SJCRH30 (cell line): Measurements from ENCODE around the gene KDM5C. TPM values are rescaled to one million over a fixed set of nuclear protein-coding genes. Genes with fewer than 3 reads are reported as not detected.

Experiments used
- DNase-seq, 2 experiments: peaks; one replicate each; pipeline ENCODE4 v3.0.0-alpha.2; 2015 to 2020
- H3K27ac ChIP-seq: fragments of 250-450 bp; sonication (Bioruptor Pico); 2 replicates; pipeline ENCODE4 v1.5.1; 2020; ENCODE audit warnings: mild to moderate bottlenecking, moderate library complexity
- H3K27me3 ChIP-seq: fragments of 250-450 bp; sonication (Bioruptor Pico); 2 replicates; pipeline ENCODE4 v1.5.1; 2020; ENCODE audit warnings: mild to moderate bottlenecking, moderate library complexity
- H3K36me3 ChIP-seq: fragments of 250-450 bp; sonication (Bioruptor Pico); 2 replicates; pipeline ENCODE4 v1.5.1; 2020; ENCODE audit warnings: mild to moderate bottlenecking, moderate library complexity
- H3K4me1 ChIP-seq: fragments of 250-450 bp; sonication (Bioruptor Pico); 2 replicates; pipeline ENCODE4 v1.5.1; 2020; ENCODE audit warnings: mild to moderate bottlenecking, moderate library complexity
- H3K4me3 ChIP-seq: fragments of 250-450 bp; sonication (Bioruptor Pico); 2 replicates; pipeline ENCODE4 v1.5.1; 2020; ENCODE audit warnings: mild to moderate bottlenecking, moderate library complexity
- H3K9me3 ChIP-seq: fragments of 250-450 bp; sonication (Bioruptor Pico); replicated peaks from 2 replicates; pipeline ENCODE4 v1.5.1; 2020; ENCODE audit warnings: mild to moderate bottlenecking, moderate library complexity
- total RNA-seq: library from RNA; depleted of rRNA; stranded (reverse); fragments of >200 nt; shearing (Covaris generic); gene quantifications from 2 replicates; pipeline ENCODE4 v1.2.3, GENCODE V29; 2014

KDM5C gene
- total RNA-seq, 1 experiment from 2014 or later: 48.7 TPM

DNA sequence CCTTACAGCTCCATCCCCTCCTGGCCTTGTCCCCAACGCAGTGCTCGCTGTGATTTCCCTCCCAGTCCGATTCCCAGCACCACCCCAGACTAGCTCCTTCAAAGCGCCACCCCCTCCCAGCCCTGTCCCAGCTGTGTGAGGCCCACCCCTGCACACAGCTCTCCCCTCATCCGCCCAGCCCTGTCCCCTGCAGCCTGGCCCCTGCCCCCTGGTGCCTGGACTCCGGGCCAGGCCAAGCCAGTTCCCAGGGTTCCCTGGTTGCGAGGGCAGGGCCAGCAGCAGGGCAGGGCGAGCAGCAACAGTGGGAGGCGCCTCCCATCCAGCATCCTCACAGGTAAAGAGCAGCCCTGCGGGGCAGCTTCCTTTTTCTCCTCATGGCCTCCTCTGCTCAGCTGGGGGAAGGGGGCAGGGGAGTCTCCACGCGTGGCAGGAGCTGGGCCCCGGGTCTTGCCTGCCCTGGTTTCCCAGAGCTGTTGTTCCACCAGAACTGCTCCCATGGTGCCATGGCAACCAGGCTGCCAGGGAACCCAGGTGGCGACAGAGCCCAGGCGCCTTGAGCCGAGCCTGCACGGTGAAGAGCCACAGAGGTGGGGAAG is 31.5 kb upstream of the KDM5C start:
- DNase-seq: no peak
- Histone ChIP-seq H3K27me3 (no peaks in the 10 kb centered on the region), H3K9me3 (no peaks in the 10 kb centered on the region), H3K36me3 (no peaks in the 10 kb centered on the region), H3K27ac (no peak overlapping the region), H3K4me1 (no peaks in the 10 kb centered on the region), H3K4me3 (no peak overlapping the region)

GRCh38 chrX:53255738-53256191 is 30.8 kb upstream of the KDM5C start:
- Histone ChIP-seq H3K9me3 (no peaks in the 10 kb centered on the region), H3K27ac (no peak overlapping the region), H3K4me3 (no peak overlapping the region), H3K4me1 (no peaks in the 10 kb centered on the region), H3K36me3 (no peaks in the 10 kb centered on the region), H3K27me3 (no peaks in the 10 kb centered on the region)
- no peak for DNase-seq

- Histone ChIP-seq H3K4me3 (no peak overlapping the region), H3K9me3 (no peaks in the 10 kb centered on the region), H3K4me1 (no peaks in the 10 kb centered on the region), H3K27me3 (no peaks in the 10 kb centered on the region), H3K27ac (no peak overlapping the region), H3K36me3 (no peaks in the 10 kb centered on the region)
- no peak for DNase-seq
Observed at GRCh38 chrX:53254570-53255461, 29.8 kb upstream of the KDM5C start.

DNA sequence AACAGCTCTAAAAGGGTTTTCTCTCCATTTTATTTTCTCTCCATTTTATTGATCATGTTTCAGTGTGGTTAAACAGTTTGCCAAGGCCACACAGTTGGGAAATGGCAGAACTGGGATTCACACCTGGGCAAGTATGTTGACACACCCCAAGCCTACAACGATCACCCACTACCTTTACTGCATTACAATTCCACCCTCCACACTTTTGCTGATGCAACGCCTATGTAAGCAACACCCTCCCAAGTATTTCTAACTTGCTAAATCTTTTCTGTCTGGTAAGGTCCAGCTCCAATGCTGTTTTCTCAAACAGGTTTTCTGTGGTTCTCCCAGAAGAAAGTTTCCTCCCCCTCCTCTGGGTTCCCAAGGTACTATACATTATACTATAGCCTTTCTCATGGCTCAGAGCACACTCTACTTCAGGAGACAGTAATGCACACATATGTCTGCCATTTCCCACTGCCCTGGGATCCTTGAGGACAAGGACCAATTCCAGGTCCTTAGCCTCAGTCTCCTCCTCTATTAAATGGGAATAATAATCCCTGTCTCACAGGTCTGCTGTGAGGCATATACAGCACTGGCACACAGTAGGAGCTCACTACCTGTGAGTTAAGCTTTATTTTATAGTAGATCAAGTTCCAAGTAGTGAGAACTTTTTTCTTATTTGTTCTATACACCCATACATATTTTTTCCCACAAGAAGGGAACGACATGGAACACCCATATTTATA is 28.4 kb upstream of the KDM5C start:
- no peak overlapping the region for H3K4me3 ChIP-seq
- H3K36me3 ChIP-seq: no peaks in the 10 kb centered on the region
- H3K9me3 ChIP-seq: no peaks in the 10 kb centered on the region
- no peak for DNase-seq
- H3K4me1 ChIP-seq: no peaks in the 10 kb centered on the region
- H3K27ac ChIP-seq: no peak overlapping the region
- no peaks in the 10 kb centered on the region for H3K27me3 ChIP-seq

DNA sequence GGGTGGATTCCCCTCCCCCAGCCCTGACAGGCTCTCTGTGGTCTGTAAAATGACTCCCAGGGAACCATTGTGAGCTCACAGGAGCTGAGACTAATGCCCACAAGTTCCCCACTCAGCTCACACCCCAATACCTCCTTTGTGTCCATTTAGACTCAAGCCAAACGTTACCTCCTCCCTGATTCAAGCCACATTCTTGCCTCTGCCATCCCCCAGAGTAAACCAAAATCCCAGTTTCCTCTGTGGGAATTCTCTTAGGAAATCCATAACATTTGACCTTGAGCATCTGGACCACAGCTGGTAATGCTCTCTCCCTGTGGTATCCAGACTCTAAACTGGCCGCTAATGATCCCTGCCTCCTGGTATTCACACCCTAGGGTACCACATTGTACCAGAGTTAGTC is 26.3 kb upstream of the KDM5C start:
- Histone ChIP-seq H3K27ac (no peak overlapping the region), H3K9me3 (no peaks in the 10 kb centered on the region), H3K4me3 (no peak overlapping the region), H3K36me3 (no peaks in the 10 kb centered on the region), H3K27me3 (no peaks in the 10 kb centered on the region), H3K4me1 (no peaks in the 10 kb centered on the region)
- DNase-seq: no peak

GRCh38 chrX:53250556-53250955 is 25.5 kb upstream of the KDM5C start:
- Histone ChIP-seq H3K9me3 (no peaks in the 10 kb centered on the region), H3K4me1 (no peaks in the 10 kb centered on the region), H3K36me3 (no peaks in the 10 kb centered on the region), H3K27me3 (no peaks in the 10 kb centered on the region), H3K27ac (no peak overlapping the region), H3K4me3 (no peak overlapping the region)
- no peak for DNase-seq

GRCh38 chrX:53249408-53250042 is 24.5 kb upstream of the KDM5C start:
- H3K27me3 ChIP-seq: no peaks in the 10 kb centered on the region
- H3K9me3 ChIP-seq: no peaks in the 10 kb centered on the region
- H3K4me1 ChIP-seq: no peaks in the 10 kb centered on the region
- no peak overlapping the region for H3K4me3 ChIP-seq
- no peak for DNase-seq
- no peak overlapping the region for H3K27ac ChIP-seq
- no peaks in the 10 kb centered on the region for H3K36me3 ChIP-seq

DNA sequence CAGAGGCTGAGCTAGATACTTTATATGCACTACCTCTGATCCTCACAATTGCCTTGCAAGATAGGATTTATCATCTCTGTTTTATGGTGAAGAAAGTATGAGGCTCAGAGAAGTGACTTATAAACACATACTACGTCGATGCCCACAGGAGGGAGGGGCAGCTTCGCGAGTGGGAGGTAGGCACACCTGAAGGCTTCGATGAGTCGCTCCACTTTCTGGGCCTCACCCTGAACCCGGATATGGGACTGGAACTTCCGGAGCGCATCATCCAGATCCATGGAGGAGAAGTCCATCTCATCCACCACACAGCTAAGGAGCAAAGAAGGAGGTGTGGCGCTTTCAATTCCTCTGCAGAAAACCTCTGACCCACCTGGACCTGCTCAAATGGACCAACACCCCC is 22.9 kb upstream of the KDM5C start:
- Histone ChIP-seq H3K36me3 (no peaks in the 10 kb centered on the region), H3K4me1 (no peaks in the 10 kb centered on the region), H3K9me3 (no peaks in the 10 kb centered on the region), H3K27me3 (no peaks in the 10 kb centered on the region), H3K27ac (no peak overlapping the region), H3K4me3 (no peak overlapping the region)
- DNase-seq: no peak

DNA sequence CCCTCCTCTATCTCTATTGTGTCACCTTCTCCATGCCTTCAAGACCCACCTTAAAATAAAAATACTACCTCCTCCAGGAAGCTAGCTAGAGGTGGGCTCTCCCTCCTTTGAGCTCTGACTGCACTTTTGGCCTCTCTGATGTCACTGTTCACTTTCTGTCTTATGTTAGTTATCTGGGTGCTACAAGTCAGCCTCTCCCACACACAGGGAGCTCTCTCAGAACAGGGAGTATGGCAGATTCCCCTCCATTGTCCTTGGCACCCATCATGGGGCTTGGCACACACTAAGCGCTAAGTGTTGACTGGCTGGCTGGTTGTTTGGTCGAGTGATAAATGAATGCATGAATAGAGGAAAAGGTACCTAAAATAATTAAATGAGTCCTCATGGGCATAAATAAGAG is 21.2 kb upstream of the KDM5C start:
- Histone ChIP-seq H3K4me1 (no peaks in the 10 kb centered on the region), H3K27ac (no peak overlapping the region), H3K4me3 (no peak overlapping the region), H3K27me3 (no peaks in the 10 kb centered on the region), H3K36me3 (no peaks in the 10 kb centered on the region), H3K9me3 (no peaks in the 10 kb centered on the region)
- DNase-seq: no peak

DNA sequence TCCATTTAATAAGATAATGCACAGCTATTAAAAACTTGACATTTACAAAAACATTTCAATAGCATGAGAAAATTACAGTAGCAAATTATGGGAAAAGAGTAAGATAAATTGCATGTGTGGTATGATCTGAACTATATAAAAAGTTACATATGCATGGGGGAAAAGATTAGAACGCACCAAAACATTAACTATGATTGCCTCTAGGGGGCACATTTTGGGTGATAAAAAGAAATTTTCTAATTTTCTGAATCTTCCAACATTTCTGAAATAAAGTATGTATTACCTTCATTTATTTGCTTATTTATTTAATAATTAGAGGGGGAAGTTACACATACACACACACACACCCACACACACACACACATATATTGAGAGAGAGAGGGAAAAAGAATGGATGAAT is 19.6 kb upstream of the KDM5C start:
- no peaks in the 10 kb centered on the region for H3K36me3 ChIP-seq
- H3K27ac ChIP-seq: no peak overlapping the region
- H3K4me3 ChIP-seq: no peak overlapping the region
- DNase-seq: no peak
- no peaks in the 10 kb centered on the region for H3K9me3 ChIP-seq
- H3K4me1 ChIP-seq: no peaks in the 10 kb centered on the region
- H3K27me3 ChIP-seq: no peaks in the 10 kb centered on the region

DNA sequence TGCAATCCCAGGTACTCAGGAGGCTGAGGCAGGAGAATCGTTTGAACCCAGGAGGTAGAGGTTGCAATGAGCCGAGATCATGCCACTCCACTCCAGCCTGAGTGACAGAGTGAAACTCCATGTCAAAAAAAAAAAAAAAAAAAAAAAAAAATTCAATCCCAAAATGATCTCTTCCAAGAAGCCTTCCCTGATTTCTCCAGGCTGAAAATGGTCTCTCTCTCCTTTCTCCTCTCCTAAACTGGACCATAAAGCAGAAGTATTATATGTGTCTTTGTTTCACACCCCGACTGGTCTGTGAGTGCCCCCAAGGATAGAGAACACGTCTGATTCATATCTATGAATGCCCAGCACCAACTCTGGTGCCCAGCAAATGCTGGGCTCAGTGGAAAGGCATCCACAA is 17.3 kb upstream of the KDM5C start:
- no peak overlapping the region for H3K27ac ChIP-seq
- no peaks in the 10 kb centered on the region for H3K36me3 ChIP-seq
- H3K4me1 ChIP-seq: no peaks in the 10 kb centered on the region
- H3K4me3 ChIP-seq: no peak overlapping the region
- DNase-seq: no peak
- no peaks in the 10 kb centered on the region for H3K27me3 ChIP-seq
- no peaks in the 10 kb centered on the region for H3K9me3 ChIP-seq

GRCh38 chrX:53241558-53241957 is 16.6 kb upstream of the KDM5C start:
- Histone ChIP-seq H3K27me3 (no peaks in the 10 kb centered on the region), H3K4me1 (no peaks in the 10 kb centered on the region), H3K36me3 (no peaks in the 10 kb centered on the region), H3K27ac (no peak overlapping the region), H3K4me3 (no peak overlapping the region), H3K9me3 (no peaks in the 10 kb centered on the region)
- DNase-seq: no peak

DNA sequence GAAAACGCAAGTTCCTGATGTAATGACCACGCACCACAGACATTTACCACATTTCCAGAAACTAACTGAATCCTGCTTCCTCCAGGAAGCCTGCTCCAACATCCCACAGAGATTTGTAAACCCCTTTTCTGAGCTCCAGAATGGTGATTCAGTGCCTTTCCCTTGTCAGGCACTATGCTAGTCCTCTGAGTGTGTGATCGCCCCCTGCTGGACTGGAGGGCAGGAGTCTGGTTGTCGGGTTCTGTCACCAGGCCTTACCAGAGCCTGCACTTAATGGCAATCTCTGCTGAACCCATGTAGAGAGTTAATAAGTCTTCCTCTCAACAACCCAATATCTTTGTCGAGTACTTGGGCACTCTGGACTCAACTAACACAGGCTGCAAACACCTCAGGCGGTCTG is 14.5 kb upstream of the KDM5C start:
- H3K9me3 ChIP-seq: no peaks in the 10 kb centered on the region
- no peaks in the 10 kb centered on the region for H3K36me3 ChIP-seq
- no peaks in the 10 kb centered on the region for H3K4me1 ChIP-seq
- no peak overlapping the region for H3K4me3 ChIP-seq
- H3K27ac ChIP-seq: no peak overlapping the region
- peak; percentile 10 to 14 for DNase-seq
- H3K27me3 ChIP-seq: no peaks in the 10 kb centered on the region

GRCh38 chrX:53237056-53237455 is 12.0 kb upstream of the KDM5C start:
- H3K4me1 ChIP-seq: no peaks in the 10 kb centered on the region
- H3K9me3 ChIP-seq: no peaks in the 10 kb centered on the region
- no peaks in the 10 kb centered on the region for H3K36me3 ChIP-seq
- H3K27me3 ChIP-seq: no peaks in the 10 kb centered on the region
- H3K27ac ChIP-seq: no peak overlapping the region
- no peak for DNase-seq
- H3K4me3 ChIP-seq: no peak overlapping the region
